Endodermal cell (in vitro differentiated cells): ENCODE data around the gene C1QL1. TPM values are rescaled to one million over a fixed set of nuclear protein-coding genes. Genes with fewer than 3 reads are reported as not detected.
A peak's percentile ranks its signal among the peaks of the same experiment; 100 is the strongest.

Source experiments
- DNase-seq: peaks from one replicate; pipeline ENCODE4 v3.0.0-alpha.2; 2017
- H3K27ac ChIP-seq: 2 replicates; pipeline ENCODE4 v1.5.1; 2013; ENCODE audit warnings: mild to moderate bottlenecking, low read depth, low read length, moderate library complexity
- H3K27me3 ChIP-seq: 2 replicates; pipeline ENCODE4 v1.6.1; 2013; ENCODE audit warnings: mild to moderate bottlenecking, low read length, moderate library complexity; ENCODE audit not compliant: insufficient read depth, control insufficient read depth, poor library complexity, severe bottlenecking
- H3K36me3 ChIP-seq: 2 replicates; pipeline ENCODE4 v1.7.0; 2013; ENCODE audit warnings: mild to moderate bottlenecking, low read length, moderate library complexity; ENCODE audit not compliant: control insufficient read depth, insufficient read depth
- H3K4me1 ChIP-seq: one replicate; pipeline ENCODE4 v1.7.0; 2013; ENCODE audit warnings: low read length; ENCODE audit not compliant: control insufficient read depth, insufficient read depth
- H3K4me3 ChIP-seq: 2 replicates; pipeline ENCODE4 v1.5.1; 2013; ENCODE audit warnings: mild to moderate bottlenecking, low read length, moderate library complexity
- H3K9ac ChIP-seq: 2 replicates; pipeline ENCODE4 v1.6.1; 2013; ENCODE audit warnings: mild to moderate bottlenecking, low read length, moderate library complexity; ENCODE audit not compliant: poor library complexity, severe bottlenecking; ENCODE audit errors: extremely low read depth
- H3K9me3 ChIP-seq: 2 replicates; pipeline ENCODE4 v1.6.1; 2013; ENCODE audit warnings: mild to moderate bottlenecking, low read length, moderate library complexity; ENCODE audit not compliant: control insufficient read depth
- H3K27ac Mint-ChIP-seq: 2 replicates; pipeline ENCODE4 v1.8.0; 2020; ENCODE audit warnings: mixed read lengths
- H3K27me3 Mint-ChIP-seq: 2 replicates; pipeline ENCODE4 v1.8.0; 2021; ENCODE audit warnings: mild to moderate bottlenecking, mixed read lengths; ENCODE audit not compliant: insufficient read depth
- H3K36me3 Mint-ChIP-seq: 2 replicates; pipeline ENCODE4 v1.8.0; 2020; ENCODE audit warnings: low read depth, mixed read lengths
- H3K4me1 Mint-ChIP-seq: 2 replicates; pipeline ENCODE4 v1.8.0; 2020; ENCODE audit warnings: mixed read lengths
- H3K4me3 Mint-ChIP-seq: 2 replicates; pipeline ENCODE4 v1.8.0; 2020; ENCODE audit warnings: mild to moderate bottlenecking, moderate library complexity, mixed read lengths
- H3K9me3 Mint-ChIP-seq: 2 replicates; pipeline ENCODE4 v1.8.0; 2020; ENCODE audit warnings: mild to moderate bottlenecking, mixed read lengths
- CTCF ChIP-seq: fragments of 200-600 bp; sonication (generic); conservative IDR thresholded peaks from 2 replicates; pipeline ENCODE4 v1.5.0; 2021; ENCODE audit warnings: antibody characterized with exemption, mild to moderate bottlenecking
- WGBS, 2 experiments: methylation state at CpG; one replicate each; pipeline versions ENCODE4 v1.1.5 to v1.1.7; 2013; ENCODE audit warnings: missing lambda C conversion rate in 2 of 2, mixed read lengths in 1 of 2; ENCODE audit not compliant: insufficient coverage in 1 of 2, insufficient read length in 1 of 2; 5-methylcytosine and 5-hydroxymethylcytosine counted together
- microRNA-seq: library from miRNA; unstranded; fragments of <30 nt; microRNA quantifications from one replicate; pipeline ENCODE4 v1.2.0, GENCODE V29; 2020; ENCODE audit warnings: borderline microRNAs expressed
- total RNA-seq, 2 donors: library from RNA; stranded (reverse); fragmentation: NEBNext Ultra II Directional in 1 of 2; extraction: Animal tissue kit (Norgen Biotek cat#: 25700) in 1 of 2; gene quantifications; 2 replicates in 1 of 2; 3 replicates in 1 of 2; pipeline ENCODE4 v1.2.1, GENCODE V29; 2021

C1QL1 gene
- total RNA-seq, 2 donors from 2014 or later: 1.4 to 2.7 TPM

- Histone ChIP-seq H3K27ac (no peak overlapping the region), H3K27me3 (peaks cover 31% of the 10 kb centered on the region), H3K36me3 (no peaks in the 10 kb centered on the region), H3K4me1 (no peaks in the 10 kb centered on the region), H3K4me3 (peak overlapping the region; percentile 67), H3K9ac (no peak overlapping the region), H3K9me3 (no peaks in the 10 kb centered on the region)
- DNase-seq: no peak
- Mint-ChIP-seq H3K36me3 (no peaks in the 10 kb centered on the region), H3K9me3 (no peaks in the 10 kb centered on the region), H3K27ac (no peak overlapping the region), H3K4me3 (peak overlapping the region; percentile 49), H3K27me3 (peaks cover 56% of the 10 kb centered on the region), H3K4me1 (no peaks in the 10 kb centered on the region)
- no peak for TF ChIP-seq CTCF
- WGBS, 2 experiments: 89 to 98% methylated on average over 6 to 13 of the region's 13 CpGs
Observed at GRCh38 chr17:44910231-44911106, 57.6 kb downstream of the C1QL1 start.

Small RNA genes lying within 50 kb of the gene (microRNA-seq; reads per million reads assigned to microRNA genes)
- gene MIR6783: 0.44 reads per million

Other genes starting within 250 kb of the C1QL1 start
- 1 to 10 TPM; 1.9 to 3.5 TPM for gene ADAM11, start 209.3 kb downstream of the C1QL1 start, total RNA-seq
- 100 to 1,000 TPM in 1 of 2 donors, 10 to 100 TPM in 1; 81.9 to 108 TPM for gene GJC1, start 138.0 kb downstream of the C1QL1 start, total RNA-seq
- gene HIGD1B, start 120.4 kb downstream of the C1QL1 start, total RNA-seq: not detected
- 100 to 1,000 TPM; 145 to 171 TPM for gene EFTUD2, start 68.9 kb downstream of the C1QL1 start, total RNA-seq
- gene GFAP, start 52.8 kb downstream of the C1QL1 start, total RNA-seq: under 1 TPM in 1 of 2 donors, not detected in 1; 0.35 TPM
- gene KIF18B, start 20.5 kb downstream of the C1QL1 start, total RNA-seq: 10 to 100 TPM; 43.5 to 64.7 TPM
- gene DCAKD, start 83.3 kb upstream of the C1QL1 start, total RNA-seq: 10 to 100 TPM; 54.5 to 69.4 TPM
- gene NMT1, start 93.0 kb upstream of the C1QL1 start, total RNA-seq: 100 to 1,000 TPM; 122 to 136 TPM
- gene PLCD3, start 164.2 kb upstream of the C1QL1 start, total RNA-seq: 10 to 100 TPM; 34.8 to 42.9 TPM
- gene ACBD4, start 167.4 kb upstream of the C1QL1 start, total RNA-seq: 10 to 100 TPM; 17.4 to 19.5 TPM
- 10 to 100 TPM; 37.0 to 39.2 TPM for gene HEXIM1, start 180.2 kb upstream of the C1QL1 start, total RNA-seq
- gene HEXIM2, start 193.6 kb upstream of the C1QL1 start, total RNA-seq: 10 to 100 TPM; 12.9 to 13.1 TPM